ENCODE results near the gene BHMT2. TPM values are rescaled to one million over a fixed set of nuclear protein-coding genes. Genes with fewer than 3 reads are reported as not detected.

The BHMT2 gene
- total RNA-seq, 2 experiments from 2014 or later: not detected

DNA sequence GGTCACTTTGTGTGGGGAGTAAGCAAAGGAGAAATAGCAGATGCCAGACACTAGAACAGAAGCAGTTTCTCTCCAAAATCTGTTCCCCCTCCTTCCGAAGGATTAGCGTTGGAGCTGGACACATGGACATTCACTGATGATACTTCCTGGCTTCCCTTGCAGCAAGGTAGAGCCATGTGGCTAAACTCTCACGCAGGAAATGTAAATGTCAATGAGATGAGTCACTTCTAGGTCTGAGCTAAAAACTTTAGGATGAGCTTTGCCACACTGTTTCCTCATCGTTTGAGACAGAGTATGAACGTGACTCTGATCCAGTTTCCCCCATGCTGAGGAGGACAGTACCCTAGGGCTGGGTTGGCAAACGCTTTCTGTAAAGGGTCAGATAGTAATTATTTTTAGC lies 5.1 kb downstream of the BHMT2 start:
- intact Hi-C loops (cut with micrococcal nuclease): no loop called here
- ChIA-PET CTCF (interaction anchor here (2.3 kb wide), 1 partner anchor 54 kb away, joined by 7 read pairs; no protein-coding TSS in a partner anchor), POLR2A (no interaction called here)
- no peaks in the 10 kb centered on the region for H3K4me1 Mint-ChIP-seq (ENCODE audit: low read depth)
- DNase-seq: no peak
- no peaks in the 10 kb centered on the region for H3K36me3 Mint-ChIP-seq
- H3K27ac Mint-ChIP-seq: no peak overlapping the region
- H3K4me3 Mint-ChIP-seq: no peak overlapping the region
- H3K27me3 Mint-ChIP-seq: peaks cover 18% of the 10 kb centered on the region
- H3K9me3 Mint-ChIP-seq: no peaks in the 10 kb centered on the region

- H3K27me3 Mint-ChIP-seq: peaks cover 13% of the 10 kb centered on the region
- H3K9me3 Mint-ChIP-seq: no peaks in the 10 kb centered on the region
- H3K27ac Mint-ChIP-seq: no peak overlapping the region
- H3K4me3 Mint-ChIP-seq: no peak overlapping the region
- POLR2A ChIA-PET: no interaction called here
- H3K4me1 Mint-ChIP-seq (ENCODE audit: low read depth): no peaks in the 10 kb centered on the region
- intact Hi-C loops (cut with micrococcal nuclease): no loop called here
- DNase-seq: no peak
- CTCF ChIA-PET: interaction anchor here (1.2 kb wide), 1 partner anchor 10 kb away, joined by 3 read pairs; no protein-coding TSS in a partner anchor
- no peaks in the 10 kb centered on the region for H3K36me3 Mint-ChIP-seq
Measured at GRCh38 chr5:79075646-79076426, 6.3 kb downstream of the BHMT2 start.

DNA sequence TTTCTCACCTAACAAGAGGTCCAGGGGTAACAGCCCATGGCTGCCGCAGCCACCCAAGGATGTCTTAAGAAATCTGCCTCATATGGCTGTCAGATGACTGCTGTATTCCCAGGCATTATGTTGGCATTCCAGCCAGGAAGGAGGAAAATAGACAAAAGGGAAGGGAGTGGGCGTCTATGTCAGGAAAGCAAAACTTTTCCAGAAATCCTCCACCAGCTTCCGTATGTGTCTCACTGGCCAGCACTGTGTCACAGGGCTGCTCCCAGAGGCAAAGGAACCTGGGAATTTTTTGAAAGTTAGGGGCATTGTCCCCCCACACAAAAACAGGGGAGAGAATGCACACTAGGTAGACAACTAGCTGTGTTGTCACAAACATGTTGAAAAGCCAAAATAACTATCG lies 7.3 kb downstream of the BHMT2 start:
- ChIA-PET POLR2A (no interaction called here), CTCF (interaction anchor here (1.2 kb wide), 1 partner anchor 11 kb away, joined by 3 read pairs; no protein-coding TSS in a partner anchor)
- H3K27me3 Mint-ChIP-seq: peaks cover 5% of the 10 kb centered on the region
- no peak overlapping the region for H3K27ac Mint-ChIP-seq
- H3K4me3 Mint-ChIP-seq: no peak overlapping the region
- no peaks in the 10 kb centered on the region for H3K9me3 Mint-ChIP-seq
- DNase-seq: no peak
- intact Hi-C loops (cut with micrococcal nuclease): no loop called here
- H3K4me1 Mint-ChIP-seq (ENCODE audit: low read depth): no peaks in the 10 kb centered on the region
- H3K36me3 Mint-ChIP-seq: no peaks in the 10 kb centered on the region

DNA sequence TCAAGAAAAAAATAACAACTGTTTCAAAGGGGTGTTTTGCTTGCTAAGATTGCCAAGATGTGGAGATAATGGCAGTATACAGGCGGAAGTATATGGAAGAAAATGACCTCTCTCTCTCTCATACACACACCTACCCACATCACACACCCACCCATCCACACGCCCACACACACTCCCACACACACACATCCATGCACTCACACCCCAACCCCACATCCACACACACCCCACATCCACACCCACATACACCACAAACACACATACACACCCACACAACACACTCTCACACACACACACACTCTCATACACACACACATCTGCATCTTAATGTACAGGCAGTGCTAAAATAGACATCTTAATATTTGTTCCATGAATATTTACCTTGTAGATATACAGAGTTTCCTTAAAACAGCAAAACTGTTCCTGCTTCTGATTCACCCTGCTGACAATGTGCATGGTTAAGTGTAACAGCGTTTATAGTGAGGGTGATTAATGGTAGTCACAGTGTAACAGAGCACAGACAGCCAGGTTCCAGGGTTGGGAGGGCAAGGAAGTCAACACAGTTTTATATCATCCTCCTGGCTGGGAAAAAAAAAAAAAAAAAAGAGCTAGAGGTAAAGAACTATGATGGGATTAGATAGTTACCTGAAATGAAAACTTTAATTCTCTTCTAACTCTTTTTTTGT lies 8.3 kb downstream of the BHMT2 start:
- Mint-ChIP-seq H3K27me3 (peaks cover 3% of the 10 kb centered on the region), H3K36me3 (no peaks in the 10 kb centered on the region), H3K4me3 (no peak overlapping the region), H3K9me3 (no peaks in the 10 kb centered on the region), H3K4me1 (ENCODE audit: low read depth) (no peaks in the 10 kb centered on the region), H3K27ac (no peak overlapping the region)
- ChIA-PET POLR2A (no interaction called here), CTCF (no interaction called here)
- DNase-seq: no peak
- intact Hi-C loops (cut with micrococcal nuclease): no loop called here

GRCh38 chr5:79080804-79081203 lies 11.2 kb downstream of the BHMT2 start:
- ChIA-PET POLR2A (no interaction called here), CTCF (no interaction called here)
- Mint-ChIP-seq H3K4me3 (no peak overlapping the region), H3K27ac (no peak overlapping the region), H3K27me3 (no peaks in the 10 kb centered on the region), H3K36me3 (no peaks in the 10 kb centered on the region), H3K9me3 (no peaks in the 10 kb centered on the region), H3K4me1 (ENCODE audit: low read depth) (no peaks in the 10 kb centered on the region)
- no peak for DNase-seq
- intact Hi-C loops (cut with micrococcal nuclease): no loop called here

DNA sequence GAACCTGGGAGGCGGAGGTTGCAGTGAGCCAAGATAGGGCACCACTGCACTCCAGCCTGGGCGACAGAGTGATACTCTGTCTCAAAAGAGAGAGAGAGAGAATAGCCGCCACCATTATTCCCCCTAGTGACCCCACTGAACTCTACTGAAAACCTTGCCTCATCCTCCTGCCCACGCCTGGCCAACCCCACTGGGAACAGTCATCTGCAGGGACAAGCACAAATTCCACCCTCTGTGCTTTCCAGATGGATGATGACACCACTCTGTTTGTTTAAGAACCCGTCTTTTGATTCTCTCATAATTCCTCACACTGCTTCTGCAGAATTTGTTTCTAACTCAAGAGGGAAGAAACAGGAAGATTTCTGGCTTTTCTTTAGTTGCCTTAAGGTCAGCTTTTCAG lies 12.2 kb downstream of the BHMT2 start:
- intact Hi-C loops (cut with micrococcal nuclease): no loop called here
- H3K4me1 Mint-ChIP-seq (ENCODE audit: low read depth): no peaks in the 10 kb centered on the region
- H3K4me3 Mint-ChIP-seq: no peak overlapping the region
- H3K27ac Mint-ChIP-seq: no peak overlapping the region
- no peaks in the 10 kb centered on the region for H3K27me3 Mint-ChIP-seq
- no peaks in the 10 kb centered on the region for H3K9me3 Mint-ChIP-seq
- POLR2A ChIA-PET: no interaction called here
- DNase-seq: no peak
- CTCF ChIA-PET: no interaction called here
- H3K36me3 Mint-ChIP-seq: no peaks in the 10 kb centered on the region

- H3K27me3 Mint-ChIP-seq: no peaks in the 10 kb centered on the region
- no peaks in the 10 kb centered on the region for H3K9me3 Mint-ChIP-seq
- no peak overlapping the region for H3K4me3 Mint-ChIP-seq
- no peak for DNase-seq
- POLR2A ChIA-PET: no interaction called here
- no peaks in the 10 kb centered on the region for H3K4me1 Mint-ChIP-seq (ENCODE audit: low read depth)
- intact Hi-C loops (cut with micrococcal nuclease): no loop called here
- CTCF ChIA-PET: no interaction called here
- no peaks in the 10 kb centered on the region for H3K36me3 Mint-ChIP-seq
- H3K27ac Mint-ChIP-seq: no peak overlapping the region
Measured at GRCh38 chr5:79086116-79086515, 16.5 kb downstream of the BHMT2 start.

DNA sequence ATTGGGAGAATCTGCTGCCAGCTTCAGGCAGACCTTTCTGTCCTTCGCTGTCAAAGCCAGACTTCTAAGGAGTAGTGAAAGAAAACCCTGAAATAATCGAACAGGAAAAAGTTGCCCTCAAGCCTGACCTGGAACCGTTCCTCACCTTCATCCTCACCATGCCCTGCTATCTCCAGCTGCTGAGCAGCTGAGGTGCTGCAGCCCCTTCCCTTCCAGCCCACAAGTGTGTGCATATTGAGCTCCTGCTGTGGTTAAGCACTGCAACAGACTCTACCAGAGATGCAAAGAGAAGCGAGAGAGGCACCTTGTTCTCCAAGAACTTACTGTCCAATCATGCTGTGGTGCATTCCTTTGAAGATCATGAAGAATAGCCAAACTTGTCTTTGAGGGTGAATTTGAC lies 18.9 kb downstream of the BHMT2 start:
- Mint-ChIP-seq H3K36me3 (no peaks in the 10 kb centered on the region), H3K27me3 (no peaks in the 10 kb centered on the region), H3K9me3 (no peaks in the 10 kb centered on the region), H3K27ac (no peak overlapping the region), H3K4me1 (ENCODE audit: low read depth) (no peaks in the 10 kb centered on the region), H3K4me3 (no peak overlapping the region)
- POLR2A ChIA-PET: interaction anchor here (0.6 kb wide), 1 partner anchor 24 kb away, joined by 3 read pairs; no protein-coding TSS in a partner anchor
- CTCF ChIA-PET: no interaction called here
- intact Hi-C loops (cut with micrococcal nuclease): no loop called here
- DNase-seq: no peak

DNA sequence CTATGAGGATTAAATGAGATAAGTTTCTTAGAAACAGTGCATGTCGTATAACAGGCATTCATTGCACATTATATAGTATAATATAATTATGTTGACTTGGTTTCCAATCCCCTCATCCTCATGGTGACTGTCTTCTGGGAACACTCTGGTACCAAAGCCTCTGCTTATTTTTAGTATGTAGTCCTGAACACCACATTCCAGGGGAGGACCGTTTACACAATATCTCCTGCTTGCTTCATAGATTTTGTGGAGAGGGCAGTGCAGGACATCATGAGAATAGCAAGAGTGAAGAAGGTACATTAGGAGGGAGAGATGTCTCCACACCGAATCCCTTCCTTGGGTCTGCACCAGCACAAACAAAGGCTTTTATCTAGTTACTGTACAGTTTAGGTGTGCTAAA lies 21.5 kb downstream of the BHMT2 start:
- ChIA-PET POLR2A (no interaction called here), CTCF (no interaction called here)
- no peak for DNase-seq
- no peaks in the 10 kb centered on the region for H3K9me3 Mint-ChIP-seq
- H3K27me3 Mint-ChIP-seq: peaks cover 1% of the 10 kb centered on the region
- no peaks in the 10 kb centered on the region for H3K36me3 Mint-ChIP-seq
- no peak overlapping the region for H3K4me3 Mint-ChIP-seq
- no peaks in the 10 kb centered on the region for H3K4me1 Mint-ChIP-seq (ENCODE audit: low read depth)
- intact Hi-C loops (cut with micrococcal nuclease): no loop called here
- no peak overlapping the region for H3K27ac Mint-ChIP-seq

- POLR2A ChIA-PET: no interaction called here
- intact Hi-C loops (cut with micrococcal nuclease): no loop called here
- Mint-ChIP-seq H3K4me3 (no peak overlapping the region), H3K9me3 (no peaks in the 10 kb centered on the region), H3K36me3 (no peaks in the 10 kb centered on the region), H3K27me3 (peaks cover 1% of the 10 kb centered on the region), H3K27ac (no peak overlapping the region), H3K4me1 (ENCODE audit: low read depth) (no peaks in the 10 kb centered on the region)
- CTCF ChIA-PET: no interaction called here
- no peak for DNase-seq
Measured at GRCh38 chr5:79093762-79094161, 24.2 kb downstream of the BHMT2 start.

DNA sequence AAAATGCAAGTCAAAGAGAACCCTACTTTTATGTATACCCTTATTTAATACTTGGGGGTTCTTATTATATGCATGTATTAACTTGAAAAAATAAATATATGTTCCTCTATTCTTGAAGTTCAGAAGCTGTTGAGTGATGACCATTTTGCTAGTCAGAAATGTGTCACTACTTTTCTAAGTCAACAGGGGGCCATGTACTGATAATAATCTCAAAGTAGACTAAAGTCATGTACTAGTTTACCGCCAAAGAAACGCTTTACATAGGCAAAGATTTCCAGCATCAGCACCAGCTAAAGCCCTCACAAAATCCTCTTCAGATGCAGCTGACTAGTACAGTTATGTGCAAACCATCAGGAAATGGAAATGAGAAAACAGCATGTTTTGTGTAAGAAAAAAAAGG lies 36.3 kb downstream of the BHMT2 start:
- intact Hi-C loops (cut with micrococcal nuclease): no loop called here
- POLR2A ChIA-PET: no interaction called here
- no peaks in the 10 kb centered on the region for H3K4me1 Mint-ChIP-seq (ENCODE audit: low read depth)
- no peaks in the 10 kb centered on the region for H3K9me3 Mint-ChIP-seq
- DNase-seq: no peak
- peaks cover 46% of the 10 kb centered on the region for H3K27me3 Mint-ChIP-seq
- H3K36me3 Mint-ChIP-seq: no peaks in the 10 kb centered on the region
- CTCF ChIA-PET: interaction anchor here (4.2 to 5.5 kb wide), 2 partner anchors 27 to 83 kb away, joined by 28 to 44 read pairs; no protein-coding TSS in a partner anchor
- no peak overlapping the region for H3K4me3 Mint-ChIP-seq
- H3K27ac Mint-ChIP-seq: no peak overlapping the region

DNA sequence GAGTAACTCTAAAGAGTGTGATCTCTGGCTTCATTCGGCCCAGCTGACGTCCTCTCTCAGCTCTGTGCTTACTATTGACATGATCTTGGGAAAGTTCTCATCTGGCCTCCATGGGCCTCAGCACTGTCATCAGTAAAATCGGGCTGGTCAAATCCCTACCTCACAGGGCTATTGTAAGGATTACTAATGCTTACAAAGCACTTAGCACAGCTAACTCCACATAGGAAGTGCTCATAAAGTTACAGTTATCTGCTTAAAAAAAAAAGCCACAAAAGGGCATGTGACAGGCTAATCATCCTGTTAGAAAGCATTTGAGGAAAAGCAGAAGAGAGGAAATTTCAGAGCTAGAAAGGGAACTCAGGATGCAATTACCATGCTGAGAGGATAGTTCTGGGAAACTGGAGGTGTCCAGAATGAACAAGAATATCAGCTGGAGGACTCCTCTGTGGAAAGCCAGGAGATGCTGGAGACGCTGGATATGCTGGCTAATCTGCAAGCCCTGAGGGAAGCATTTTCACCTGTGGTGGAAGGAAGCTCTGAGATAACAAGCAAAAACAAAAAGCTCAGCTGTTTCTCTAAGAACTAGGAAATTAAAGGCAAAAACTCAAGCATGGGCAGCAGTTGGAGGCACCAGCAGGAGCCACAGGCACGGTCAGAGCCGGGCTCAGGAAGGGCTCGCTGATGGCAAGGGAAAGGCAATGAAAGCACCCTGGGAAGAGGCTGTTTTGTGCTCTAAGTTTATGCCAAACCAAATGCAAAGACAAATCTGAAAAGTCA lies 37.6 kb downstream of the BHMT2 start:
- ChIA-PET POLR2A (no interaction called here), CTCF (interaction anchor here (0.9 to 5.5 kb wide), 4 partner anchors 26 to 208 kb away, joined by 3 to 44 read pairs (median 16); no protein-coding TSS in a partner anchor)
- Mint-ChIP-seq H3K36me3 (no peaks in the 10 kb centered on the region), H3K27ac (no peak overlapping the region), H3K27me3 (peaks cover 56% of the 10 kb centered on the region), H3K4me3 (no peak overlapping the region), H3K9me3 (no peaks in the 10 kb centered on the region), H3K4me1 (ENCODE audit: low read depth) (no peaks in the 10 kb centered on the region)
- DNase-seq: no peak
- intact Hi-C loops (cut with micrococcal nuclease): no loop called here
